Activated CD8-positive, alpha-beta memory T cell treated with anti-CD3 and anti-CD28 coated beads for 48 hours (primary cell): ENCODE results near the gene KLK5.
"Not testable (repeated sequence)": the region's sequence is repeated elsewhere in the genome, so short reads cannot be mapped to it uniquely, and the experiment has no call there.

Experiments used
- DNase-seq, 3 experiments: peaks; one replicate each; pipeline ENCODE4 v3.0.0-alpha.2; 2020; ENCODE audit warnings: low read depth in 2 of 3, low spot score in 2 of 3

KLK5 gene

DNA sequence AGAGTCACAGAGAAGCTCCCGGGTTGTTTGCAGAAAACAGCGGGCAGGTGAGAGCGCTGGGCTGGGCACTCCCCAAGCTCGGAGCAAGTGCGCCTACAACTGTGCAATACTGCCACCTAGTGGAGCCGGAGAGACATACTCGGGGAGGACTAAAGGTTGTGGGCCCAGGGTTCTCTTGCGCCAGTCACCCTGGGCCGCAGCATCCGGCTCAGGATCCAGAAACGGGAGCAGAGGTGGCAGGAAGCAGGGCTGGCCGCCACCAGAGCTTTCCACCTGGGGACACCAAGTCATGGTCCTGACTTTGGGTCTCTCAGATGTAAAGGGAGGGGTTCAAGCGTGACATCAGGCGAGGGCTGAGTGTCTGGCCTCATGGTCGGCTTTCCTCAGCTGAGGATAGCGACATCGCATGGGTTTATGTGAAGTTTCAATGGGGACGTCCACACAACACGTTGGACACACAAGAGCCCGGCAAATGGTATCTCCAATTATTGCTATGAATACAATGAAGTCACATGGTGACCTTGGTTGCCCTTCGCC is 30.5 kb downstream of the KLK5 start:
- peak; percentile 34 to 68 (median 47) for DNase-seq

DNA sequence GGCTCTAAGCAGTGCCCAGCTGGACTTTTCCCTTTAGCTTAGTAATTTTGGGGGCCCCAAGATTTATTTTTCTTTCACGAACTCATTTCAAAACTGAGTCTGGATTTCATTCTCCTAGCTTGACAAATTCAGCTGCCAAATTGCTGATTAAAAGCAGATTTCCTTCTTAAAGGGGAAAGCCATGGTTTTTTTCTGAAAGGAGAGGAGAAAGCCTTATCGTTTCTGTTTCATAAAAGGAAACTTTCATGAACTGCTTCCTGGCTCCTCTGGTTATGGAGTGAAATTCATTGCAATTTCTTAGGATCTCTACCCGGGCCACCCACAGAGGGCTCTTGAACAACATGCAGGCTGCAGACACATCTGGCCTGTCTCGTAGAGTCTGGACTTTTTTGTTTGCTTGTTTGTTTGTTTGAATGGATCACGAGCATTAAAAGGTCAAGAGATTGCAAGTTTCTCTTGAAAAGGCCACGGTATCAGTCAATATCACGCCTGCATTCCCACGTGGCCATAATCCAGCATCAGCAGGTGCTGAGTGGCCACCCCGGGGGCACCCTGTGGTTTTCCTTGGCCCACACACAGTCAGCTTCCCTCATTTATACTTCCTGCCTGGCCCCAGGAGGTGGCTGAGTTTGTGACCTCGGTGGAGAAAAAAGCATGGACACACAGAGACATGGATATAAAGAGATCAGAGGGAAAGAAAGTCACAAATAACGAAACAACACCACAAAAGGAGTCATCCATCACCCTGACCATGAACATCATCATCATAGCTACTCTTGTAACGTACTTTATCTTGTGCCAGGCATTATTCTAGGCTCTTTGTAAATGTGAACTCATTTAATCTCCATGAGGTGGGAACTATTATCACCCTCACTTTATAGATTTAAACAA is 31.2 kb downstream of the KLK5 start:
- no peak for DNase-seq

DNA sequence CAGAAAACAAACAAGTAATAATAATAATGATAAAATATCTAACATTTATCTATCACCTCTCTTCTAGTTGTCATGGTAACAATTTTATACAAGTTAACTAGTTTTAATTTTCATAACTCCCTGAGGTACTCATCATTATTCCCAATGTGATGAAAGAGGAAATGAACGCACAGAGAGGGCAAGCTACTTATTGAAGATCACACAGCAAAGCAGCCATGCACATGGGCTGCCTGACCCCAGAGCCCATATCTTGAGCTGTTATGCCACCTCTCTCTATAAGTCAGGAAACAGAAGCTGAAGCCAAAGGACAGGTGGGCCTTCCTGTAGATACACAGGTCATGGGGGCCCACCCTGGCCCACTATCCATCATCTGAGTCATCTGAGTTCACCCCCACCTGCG is 36.8 kb downstream of the KLK5 start:
- no peak for DNase-seq

DNA sequence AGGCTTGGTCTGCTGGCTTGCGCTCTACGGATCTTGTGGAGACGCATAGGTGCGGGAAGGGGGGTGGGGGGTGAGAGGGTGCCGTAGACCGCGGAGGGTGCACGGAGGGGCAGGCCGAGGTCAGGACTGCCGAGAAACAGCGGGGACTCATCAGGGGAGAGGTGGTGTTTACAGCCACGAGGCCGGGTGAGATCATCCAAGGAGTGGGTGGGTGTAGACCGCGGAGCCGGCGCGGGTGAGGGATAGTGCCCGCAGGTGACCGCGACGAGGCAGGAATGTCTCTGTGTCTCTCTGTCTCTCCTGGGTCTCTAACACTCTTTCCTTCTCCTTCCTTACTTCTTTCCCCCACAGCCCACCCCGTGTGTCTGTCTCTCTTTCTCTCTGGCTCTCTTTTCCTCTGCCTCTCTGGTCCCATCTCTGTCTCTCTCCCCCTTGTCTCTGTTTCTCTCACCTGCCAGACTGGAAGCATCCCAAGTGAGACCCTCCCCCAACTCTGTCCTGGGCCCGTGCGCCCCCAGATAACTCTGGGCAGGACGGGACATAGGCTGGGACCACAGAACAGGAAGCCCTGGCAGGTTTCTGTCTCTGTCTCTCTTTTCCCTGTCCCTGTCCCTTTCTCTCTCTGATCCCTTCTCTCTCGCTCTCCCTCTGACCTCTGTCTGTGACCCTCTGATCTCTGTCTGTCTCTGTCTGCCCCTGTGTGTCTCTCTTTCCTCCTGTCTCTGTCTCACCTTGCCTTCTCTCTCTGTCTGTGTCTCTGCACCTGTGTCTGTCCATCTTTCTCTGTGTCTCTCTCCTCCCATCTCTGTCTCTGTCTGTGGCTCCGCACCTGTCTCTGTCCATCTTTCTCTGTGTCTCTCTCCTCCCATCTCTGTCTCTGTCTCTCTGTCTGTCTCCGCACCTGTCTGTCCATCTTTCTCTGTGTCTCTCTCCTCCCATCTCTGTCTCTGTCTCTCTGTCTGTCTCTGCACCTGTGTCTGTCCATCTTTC is 39.8 kb downstream of the KLK5 start:
- no peak for DNase-seq

DNA sequence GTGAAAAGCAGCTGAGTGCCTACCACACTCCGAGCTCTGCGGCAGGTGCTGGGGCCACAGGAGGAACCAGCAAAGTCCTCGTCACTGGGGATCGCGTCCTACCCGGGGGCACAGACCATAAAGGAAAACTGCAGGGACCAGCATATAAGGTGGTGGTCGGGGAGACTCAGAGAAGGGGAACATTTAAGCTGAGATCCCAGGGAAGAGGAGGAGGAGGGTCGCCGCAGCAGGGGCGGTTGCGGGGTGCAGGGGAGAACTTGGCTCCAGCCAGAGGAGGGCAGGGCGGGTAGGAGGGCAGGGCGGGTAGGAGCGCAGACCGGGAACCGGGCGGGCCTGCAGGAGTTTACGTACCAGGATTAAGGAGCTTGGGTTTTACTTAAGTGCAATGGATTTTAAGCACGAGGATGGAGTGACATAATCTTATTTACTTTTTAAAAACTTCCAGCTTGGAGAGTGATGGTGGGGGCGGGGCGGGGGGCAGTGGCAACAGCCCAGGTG is 40.7 kb downstream of the KLK5 start:
- no peak for DNase-seq

DNA sequence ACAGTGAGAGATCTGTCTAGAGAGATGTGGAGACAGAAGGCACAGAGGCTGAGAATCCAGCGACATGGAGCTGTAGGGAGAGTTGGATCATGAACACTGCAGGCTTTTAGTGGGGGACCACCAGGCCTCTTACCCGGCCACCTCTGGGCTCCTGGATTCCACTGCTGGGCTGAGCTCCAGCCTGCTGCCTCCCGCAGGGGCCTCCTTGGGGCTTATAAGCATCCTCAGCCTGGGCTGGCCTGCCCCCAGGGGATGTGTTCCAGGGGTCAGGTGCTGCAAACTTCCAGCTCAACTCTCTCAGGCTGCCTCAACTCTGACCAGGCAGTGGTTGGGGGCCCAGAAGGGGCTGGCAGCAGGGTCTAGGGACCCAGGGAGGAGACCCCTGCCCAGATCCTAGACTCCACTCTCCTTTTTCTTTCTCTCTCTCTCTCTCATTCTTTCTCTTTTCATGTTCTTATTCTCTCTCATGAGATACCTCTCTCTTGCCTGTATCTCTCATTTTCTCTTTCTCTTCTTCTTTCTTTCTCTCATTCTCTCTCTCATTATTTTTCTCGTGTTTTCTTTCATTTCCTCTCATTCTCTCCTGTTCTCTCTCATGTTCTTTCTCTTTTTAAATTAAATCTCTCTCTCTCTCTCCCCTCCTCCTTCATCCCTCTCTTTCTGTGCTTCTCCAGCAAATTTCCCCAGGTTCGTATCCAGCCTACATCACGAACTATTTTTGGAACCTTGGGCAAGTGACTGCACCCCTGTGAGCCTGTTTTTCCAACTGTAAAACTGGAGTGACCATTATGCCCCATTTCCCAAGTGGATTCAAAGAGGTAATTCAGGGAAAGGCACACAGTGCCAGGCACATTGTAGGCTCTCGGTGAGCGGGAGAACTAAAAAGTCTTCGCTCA is 41.4 kb downstream of the KLK5 start, which contains the start of gene KLK4:
TSS of gene KLK4 (minus strand) at position 190 of the 896 bp plus-strand sequence. CDS start 657 bp downstream, outside the sequence.
- no peak for DNase-seq

DNA sequence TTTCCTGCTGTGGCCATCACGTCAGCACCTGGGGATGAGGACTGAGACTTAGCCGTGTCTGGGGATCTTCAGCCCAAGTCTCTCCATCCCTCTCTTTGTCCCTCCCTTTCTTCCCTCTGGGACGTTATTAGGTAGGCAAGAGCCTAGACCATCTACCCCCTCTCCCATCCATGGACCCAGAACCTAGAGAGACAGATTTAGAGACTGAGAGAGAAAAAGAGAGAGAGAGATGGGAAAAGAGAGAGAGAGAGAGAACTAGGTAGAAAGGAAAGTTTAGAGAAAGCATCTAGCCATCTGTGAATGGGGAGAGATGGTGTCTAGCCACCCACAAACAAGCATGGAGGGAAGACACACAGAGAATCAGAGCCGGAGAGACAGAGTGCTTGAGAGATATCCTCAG is 42.1 kb downstream of the KLK5 start:
- DNase-seq = no peak

DNA sequence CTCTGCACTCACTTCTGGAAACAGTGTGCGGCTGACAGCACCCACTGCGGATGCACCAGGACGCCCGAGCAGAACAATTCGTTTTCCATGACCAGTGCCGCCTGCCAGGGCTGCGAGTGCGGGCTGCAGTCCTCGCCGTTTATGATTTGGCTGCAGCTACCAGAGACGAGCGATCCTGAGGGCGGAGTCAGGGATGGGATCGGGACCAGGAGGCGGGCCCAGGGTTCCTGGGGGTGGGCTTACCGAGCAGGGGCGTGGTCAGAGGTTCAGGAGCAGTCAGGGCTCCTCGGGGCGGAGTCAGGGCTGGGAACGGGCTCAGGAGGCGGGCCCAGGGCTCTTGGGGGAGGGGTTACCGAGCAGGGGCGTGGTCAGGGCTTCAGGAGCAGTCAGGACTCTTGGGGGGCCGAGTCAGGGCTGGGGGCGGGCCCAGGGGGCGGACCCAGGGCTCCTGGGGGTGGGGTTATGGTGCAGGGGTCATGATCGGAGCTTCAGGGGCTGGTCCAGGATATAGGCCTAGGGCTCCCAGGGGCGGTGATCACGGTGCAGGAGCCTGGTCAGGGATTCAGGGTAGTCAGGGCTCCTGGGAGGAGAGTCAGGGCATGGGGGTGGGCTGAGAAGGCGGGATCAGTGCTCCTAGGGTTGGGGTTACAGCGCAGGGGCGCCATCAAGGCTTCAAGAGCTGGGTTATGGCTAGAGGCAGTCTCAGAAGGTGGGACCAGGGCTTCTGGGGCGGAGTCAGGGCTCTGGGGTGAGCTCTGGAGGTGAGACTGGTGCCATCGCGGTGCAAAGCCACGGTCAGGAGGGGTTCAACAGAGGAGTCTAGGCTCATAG is 43.4 kb downstream of the KLK5 start:
- DNase-seq = peak in 1 of 3 experiments; percentile 6

DNA sequence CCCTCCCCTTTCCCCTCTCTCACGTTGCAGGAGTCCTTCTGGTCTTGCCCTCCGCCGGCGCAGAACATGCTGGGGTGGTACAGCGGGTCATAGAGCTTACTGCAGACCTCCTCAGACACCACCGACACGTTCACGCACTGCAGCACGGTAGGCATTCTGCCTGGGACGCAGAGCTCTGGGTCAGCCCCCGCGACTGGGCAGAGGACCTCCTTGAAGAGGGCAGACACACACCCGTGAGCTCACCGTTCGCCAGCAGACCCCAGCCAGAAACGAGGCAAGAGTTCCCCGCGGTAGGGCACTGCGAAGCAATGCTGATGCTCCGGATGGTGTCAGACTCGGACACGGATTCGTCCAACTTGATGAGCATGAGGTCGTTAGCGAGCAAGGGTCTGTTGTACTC is 44.5 kb downstream of the KLK5 start:
- DNase-seq = no peak

DNA sequence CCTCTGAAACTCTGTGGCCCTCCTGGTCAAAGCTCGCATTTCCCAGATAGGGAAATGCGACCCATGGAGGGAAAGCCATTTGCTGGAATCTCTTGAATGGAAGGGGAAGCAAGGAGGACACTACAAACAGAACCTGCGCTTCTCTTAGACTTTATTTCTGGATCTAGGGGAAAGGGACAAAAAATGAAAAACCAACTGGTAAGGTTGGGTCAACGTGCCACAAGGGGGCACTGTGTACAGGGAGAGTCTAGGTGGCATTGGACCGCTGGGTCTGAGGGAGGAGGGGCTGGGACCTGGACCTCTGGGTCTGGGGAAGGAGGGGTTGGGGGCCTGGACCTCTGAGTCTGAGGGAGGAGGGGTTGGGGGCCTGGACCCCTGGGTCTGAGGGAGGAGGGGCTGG is 46.6 kb downstream of the KLK5 start:
- no peak for DNase-seq

DNA sequence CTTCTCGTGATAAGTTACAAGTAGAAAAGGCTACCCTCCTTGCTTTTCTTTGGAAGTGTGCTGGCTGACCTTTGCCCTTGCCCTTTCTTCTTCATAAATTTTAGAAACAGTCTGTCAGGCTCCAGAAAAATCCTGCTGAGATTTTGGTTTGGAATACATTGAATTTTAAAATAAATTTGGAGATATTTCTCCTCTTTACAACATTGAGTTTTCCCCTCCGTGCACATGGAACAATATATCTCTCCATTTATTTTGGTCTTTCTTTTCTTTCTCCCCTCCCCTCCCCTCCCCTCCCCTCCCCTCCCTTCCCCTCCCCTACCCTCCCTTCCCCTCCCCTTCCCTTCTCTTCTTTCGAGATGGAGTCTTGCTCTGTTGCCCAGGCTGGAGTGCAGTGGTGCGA is 50.2 kb downstream of the KLK5 start:
- no peak for DNase-seq

DNA sequence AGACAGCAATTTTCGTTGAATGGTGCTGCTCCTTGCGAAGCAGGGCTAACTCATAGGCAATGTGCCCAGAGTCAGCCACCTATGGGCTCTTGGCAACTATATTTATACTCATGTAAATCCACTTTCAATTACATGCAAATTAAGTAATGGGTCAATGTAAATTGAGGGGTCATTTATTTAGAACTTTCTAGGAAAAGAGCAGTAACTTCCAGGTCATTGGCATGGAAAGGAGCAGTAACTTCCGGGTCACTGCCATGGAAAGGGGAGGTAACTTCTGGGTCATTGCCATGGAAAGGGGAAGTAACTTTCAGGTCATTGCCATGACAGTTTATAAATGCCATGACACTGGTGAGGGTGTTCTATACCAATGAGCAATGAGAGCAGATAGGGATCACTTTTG is 53.3 kb downstream of the KLK5 start:
- no peak for DNase-seq

DNA sequence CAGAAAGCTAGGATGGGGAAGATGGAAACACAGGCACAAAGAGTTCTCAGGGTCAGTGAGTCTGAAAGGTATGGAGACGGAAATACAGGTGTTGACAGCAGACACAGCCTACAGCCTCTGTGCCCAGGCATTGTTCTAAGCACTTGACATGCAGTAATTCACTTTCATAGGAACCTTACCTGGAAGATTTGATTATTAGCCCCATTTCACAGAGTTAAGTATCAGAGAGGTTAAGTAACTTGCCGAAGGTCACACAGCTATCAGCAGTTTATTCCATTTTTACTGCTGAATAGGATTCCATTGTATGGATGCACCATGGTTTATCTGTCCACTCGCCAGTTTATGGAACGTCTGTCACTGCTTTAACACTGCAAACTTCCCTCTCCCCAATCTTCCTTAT is 54.8 kb downstream of the KLK5 start:
- DNase-seq = no peak

DNA sequence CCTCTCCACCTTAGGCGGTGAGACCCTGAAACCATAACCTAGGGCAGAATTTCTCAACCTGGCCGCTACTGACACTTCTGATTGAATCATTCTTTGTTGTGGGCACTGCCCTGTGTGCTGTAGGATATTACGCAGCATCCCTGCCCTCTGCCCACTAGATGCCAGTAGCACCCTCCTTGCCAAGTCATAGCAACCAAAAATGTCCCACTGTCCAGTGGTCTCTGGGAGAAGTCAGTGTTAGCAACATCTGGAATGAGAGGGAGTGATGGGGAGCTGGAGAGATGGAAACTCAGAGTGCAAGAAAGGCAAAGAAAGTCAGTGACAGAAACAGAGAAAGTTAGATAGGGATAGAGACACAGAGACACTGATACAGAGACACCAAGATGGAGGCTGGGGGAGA is 55.2 kb downstream of the KLK5 start:
- no peak for DNase-seq

DNA sequence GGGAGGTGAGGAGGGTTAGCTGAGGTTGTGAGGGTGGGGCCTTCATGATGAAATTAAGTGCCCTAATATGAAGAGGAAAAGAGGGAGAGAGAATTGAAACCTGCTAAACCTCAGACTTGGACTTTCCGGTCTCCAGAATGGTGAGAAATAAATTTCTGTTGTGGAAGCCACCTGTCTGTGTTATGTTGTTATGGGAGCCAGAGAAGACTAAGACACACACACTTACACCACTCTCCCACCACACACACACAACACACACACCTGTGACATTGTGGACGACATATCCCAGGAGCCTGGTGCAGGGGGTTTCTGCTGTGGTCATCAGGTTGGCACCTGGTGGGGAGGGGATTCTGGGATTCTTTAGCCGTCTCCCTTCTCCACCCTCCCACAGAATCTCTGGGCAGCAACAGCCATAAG is 55.6 kb downstream of the KLK5 start:
- no peak for DNase-seq

DNA sequence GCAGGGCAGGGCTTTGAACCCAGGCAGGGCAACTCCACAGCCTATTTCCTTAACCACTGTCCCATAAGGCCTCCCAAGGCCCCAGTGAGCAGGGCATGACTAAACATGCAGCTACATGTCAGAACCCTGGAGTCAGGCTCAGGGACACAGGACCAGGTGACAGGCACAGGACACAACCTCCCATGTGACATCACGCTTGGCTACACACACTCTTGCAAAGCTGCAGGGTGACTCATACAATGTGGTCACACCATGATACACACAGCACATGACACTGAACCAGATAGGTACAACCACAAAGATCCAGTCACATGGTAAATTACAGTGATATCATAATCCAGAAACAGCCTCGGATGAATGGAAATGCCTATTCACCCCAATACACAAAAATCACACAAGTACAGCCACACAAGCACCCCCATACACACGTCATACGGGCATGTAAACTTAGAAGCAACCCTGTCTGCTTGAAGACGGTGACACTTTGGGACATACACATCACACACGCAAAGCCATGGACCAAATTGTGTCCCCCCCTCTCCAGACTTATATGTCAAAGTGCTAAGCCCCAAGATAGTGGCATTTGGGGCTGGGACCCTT is 56.1 kb downstream of the KLK5 start:
- no peak for DNase-seq

DNA sequence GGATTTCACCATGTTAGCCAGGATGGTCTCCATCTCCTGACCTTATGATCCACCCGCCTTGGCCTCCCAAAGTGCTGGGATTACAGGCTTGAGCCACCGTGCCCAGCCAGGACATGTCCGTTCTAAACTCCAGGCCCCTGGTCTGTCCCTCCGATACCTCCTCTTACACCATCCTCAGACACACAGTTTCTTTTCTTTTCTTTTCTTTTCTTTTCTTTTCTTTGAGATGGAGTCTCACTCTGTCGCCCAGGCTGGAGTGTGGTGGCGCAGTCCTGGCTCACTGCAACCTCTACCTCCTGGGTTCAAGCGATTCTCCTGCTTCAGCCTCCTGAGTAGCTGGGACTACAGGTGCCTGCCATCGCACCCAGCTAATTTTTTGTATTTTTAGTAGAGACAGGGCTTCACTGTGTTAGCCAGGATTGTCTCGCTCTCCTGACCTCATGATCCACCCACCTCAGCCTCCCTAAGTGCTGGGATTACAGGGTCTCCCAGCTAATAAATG is 56.7 kb downstream of the KLK5 start:
- not testable (repeated sequence) for DNase-seq

DNA sequence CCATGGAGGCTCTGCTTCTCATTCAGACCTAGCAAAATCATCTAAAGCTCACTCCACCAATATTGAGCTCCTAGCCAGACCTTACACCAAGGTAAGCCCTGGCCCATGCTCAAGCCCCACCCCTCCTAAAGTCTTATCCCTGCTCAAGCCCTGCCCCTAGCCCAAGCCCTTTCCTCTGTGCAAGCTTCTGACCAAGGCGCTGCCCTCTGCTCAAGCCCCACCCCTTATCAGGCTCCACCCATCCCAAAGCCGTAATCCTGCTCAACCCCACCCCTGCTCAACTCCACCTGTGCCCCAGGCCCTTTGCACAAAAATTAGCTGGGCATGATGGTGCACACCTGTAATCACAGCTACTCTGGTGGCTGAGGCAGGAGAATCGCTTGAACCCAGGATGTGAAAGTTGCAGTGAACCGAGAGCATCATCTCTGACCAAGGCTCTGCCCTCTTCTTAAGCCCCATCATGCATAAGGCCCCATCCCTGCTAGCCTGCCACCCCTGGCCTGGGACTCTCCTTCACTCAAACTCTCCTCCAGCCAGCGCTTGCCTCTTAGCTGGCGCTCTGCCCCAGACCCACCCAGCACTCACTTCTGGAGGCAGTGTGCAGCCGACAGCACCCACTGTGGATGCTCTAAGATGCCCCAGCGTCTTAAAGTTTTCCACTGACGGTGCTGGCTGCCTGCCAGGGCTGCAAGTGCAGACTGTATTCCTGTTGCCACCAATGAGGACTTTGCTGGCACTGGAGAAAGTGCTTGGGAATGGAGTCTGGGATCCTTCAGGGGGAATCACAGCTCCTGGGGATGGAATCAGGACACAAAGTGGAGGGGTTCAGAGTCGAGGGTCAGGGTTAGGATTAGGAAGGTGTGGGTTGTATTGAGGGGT is 58.1 kb downstream of the KLK5 start:
- no peak for DNase-seq
